HFF-Myc (cell line): ENCODE data around the gene RAD51B.
A peak's percentile ranks its signal among the peaks of the same experiment; 100 is the strongest.

ENCODE experiments used
- DNase-seq: peaks from one replicate; pipeline ENCODE4 v3.0.0-alpha.2; 2011; ENCODE audit warnings: low read depth; ENCODE audit errors: extremely low read depth
- H3K4me3 ChIP-seq: replicated peaks from 2 replicates; pipeline ENCODE4 v1.5.1; 2011; ENCODE audit warnings: low read depth, mild to moderate bottlenecking, control low read depth, low read length
- TF ChIP-seq, protein P1 (sequence below): IDR thresholded peaks from 2 replicates; pipeline ENCODE4 v1.5.1; 2012; ENCODE audit warnings: mild to moderate bottlenecking, low read depth, low read length, control low read depth; ENCODE audit errors: missing control alignments

Gene RAD51B

DNA sequence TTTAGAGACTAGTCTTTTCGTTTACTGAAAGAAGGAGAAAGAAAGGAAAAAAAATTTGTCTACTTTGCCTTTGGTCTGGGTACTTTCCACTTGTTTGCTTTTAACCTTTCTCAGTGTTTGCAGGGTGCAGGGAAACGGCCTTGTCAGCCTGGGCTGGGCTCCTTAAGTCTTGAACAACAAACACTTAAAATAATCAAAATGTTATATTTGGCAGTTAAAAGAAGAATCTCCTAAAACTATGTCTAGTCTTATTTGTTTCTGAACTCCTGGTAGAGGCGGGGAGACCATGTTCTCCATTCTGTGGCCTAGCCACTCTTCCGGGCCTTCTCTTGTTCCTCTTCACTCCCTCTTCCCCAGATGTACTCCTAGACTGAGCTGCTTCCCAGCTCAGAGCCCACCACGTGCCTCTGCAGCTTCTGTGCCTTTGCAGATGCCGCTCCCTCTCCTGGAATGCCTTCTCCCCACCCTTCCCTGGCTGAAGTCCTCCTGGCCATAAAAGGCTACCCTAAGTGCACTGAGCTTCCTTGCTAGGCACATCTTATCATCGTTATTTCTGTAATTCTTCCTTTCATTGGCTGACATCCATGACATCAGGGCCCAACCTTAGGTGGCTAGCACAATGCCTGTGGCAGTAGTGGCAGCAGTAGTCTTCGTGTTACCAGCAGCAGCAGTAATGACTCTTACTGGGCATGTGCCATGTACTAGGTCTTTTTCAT is 540.4 kb downstream of the RAD51B start:
- TF ChIP-seq, protein P1, sequence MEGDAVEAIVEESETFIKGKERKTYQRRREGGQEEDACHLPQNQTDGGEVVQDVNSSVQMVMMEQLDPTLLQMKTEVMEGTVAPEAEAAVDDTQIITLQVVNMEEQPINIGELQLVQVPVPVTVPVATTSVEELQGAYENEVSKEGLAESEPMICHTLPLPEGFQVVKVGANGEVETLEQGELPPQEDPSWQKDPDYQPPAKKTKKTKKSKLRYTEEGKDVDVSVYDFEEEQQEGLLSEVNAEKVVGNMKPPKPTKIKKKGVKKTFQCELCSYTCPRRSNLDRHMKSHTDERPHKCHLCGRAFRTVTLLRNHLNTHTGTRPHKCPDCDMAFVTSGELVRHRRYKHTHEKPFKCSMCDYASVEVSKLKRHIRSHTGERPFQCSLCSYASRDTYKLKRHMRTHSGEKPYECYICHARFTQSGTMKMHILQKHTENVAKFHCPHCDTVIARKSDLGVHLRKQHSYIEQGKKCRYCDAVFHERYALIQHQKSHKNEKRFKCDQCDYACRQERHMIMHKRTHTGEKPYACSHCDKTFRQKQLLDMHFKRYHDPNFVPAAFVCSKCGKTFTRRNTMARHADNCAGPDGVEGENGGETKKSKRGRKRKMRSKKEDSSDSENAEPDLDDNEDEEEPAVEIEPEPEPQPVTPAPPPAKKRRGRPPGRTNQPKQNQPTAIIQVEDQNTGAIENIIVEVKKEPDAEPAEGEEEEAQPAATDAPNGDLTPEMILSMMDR: no peak
- H3K4me3 ChIP-seq: no peak overlapping the region
- peak; percentile 42 for DNase-seq

DNA sequence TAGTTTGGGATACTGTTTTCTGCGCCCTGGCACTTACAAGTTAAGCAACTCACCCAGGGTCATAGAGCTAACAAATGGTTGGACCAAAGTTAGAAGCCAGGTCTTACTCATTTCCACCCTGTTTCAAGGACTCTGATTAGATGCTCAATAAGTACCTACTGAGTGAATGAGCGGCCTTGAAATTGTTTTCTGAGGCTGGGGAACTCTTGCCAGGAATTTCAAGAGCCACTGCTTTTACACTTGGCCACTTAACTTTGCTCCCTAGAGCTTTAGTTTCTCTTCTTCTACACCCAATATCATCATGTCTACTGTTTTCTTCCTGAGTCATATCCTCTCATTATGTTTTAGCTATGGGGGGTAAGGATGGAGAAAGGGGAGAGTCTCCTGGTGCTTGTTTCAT is 541.7 kb downstream of the RAD51B start:
- no peak overlapping the region for H3K4me3 ChIP-seq
- DNase-seq: no peak
- TF ChIP-seq, protein P1: no peak

DNA sequence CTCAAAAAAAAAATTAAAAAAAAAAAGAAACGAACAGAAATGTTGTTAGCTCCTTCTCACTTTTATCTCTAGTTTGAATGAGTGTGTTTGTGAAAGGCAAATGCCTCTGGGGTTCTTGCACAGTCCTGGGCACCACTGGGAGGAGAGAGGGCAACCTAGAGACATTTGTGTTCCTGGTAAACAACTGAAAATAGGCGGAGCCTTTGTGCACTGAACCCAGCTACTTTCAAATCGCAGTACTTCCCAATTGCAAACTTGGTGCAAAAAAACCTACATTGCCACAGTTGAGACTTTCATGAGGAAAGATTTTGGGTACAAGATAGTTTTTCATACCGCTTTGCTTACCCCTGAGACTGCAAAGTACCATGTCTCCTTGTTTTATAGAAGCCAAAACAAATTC is 543.3 kb downstream of the RAD51B start:
- no peak for DNase-seq
- no peak overlapping the region for H3K4me3 ChIP-seq
- TF ChIP-seq, protein P1: no peak

DNA sequence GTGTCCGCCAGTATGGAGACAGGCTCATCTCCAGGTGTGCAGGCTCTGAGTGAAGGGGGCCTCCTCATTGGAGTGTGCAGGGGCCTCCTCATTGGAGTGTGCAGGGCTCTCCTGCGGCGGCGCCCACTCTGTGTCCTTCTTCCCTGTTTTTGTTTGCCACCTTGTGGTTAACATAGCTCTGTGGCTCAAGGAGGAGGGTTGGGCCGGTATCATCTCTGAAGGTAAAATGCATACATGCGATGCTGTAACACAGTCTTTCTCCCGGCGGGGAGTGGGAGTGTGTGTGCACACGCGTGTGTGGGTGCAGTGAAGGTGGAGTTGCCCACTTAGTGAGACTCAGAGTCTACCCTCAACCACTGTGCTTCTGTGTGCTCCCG is 543.9 kb downstream of the RAD51B start:
- no peak overlapping the region for H3K4me3 ChIP-seq
- TF ChIP-seq, protein P1: no peak
- DNase-seq: no peak

DNA sequence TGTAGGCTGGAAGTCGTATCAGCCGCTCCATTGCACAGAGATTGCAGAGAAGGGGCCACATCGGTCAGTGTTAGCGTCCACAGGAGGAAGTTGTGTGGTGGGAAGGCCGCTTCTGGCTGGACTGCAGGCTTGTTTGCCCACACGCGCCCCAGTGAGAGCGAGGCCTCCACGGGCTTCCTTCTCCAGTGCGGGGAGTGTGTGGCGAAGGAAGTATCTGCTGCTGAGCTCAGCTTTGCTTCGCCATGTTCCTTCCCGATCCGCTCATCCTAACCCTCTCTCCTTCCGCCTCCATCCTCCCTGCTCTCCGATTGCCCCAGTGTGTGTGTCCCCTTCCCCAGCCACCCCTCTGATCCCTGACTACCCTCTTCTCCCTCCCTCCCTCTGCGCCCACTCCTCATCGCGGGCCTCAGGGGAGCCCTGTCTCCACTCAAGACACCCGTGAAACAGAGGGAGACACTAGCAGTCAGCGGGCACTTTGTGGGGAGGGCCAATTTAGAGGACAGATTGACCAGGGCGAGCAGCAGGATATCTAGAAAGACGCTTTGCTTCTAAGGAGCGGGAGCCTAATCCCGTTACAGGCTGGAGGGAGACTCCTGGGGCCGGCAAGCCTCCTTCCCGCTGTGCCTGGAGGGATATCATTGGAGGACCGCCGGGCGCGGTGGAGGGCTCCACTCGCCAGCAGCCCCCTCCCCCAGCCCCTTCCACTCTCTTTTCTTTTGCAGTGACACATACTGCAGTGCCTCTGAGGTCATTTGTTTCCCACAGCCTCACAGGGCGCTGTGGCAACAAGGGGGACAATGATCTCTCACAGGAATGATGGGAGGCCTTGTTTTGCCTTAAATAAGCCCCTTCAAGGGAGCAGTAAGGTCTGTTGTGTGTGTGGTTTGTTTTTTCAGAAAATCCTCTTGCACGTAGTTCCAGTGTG is 544.5 kb downstream of the RAD51B start:
- TF ChIP-seq, protein P1: no peak
- no peak overlapping the region for H3K4me3 ChIP-seq
- no peak for DNase-seq

DNA sequence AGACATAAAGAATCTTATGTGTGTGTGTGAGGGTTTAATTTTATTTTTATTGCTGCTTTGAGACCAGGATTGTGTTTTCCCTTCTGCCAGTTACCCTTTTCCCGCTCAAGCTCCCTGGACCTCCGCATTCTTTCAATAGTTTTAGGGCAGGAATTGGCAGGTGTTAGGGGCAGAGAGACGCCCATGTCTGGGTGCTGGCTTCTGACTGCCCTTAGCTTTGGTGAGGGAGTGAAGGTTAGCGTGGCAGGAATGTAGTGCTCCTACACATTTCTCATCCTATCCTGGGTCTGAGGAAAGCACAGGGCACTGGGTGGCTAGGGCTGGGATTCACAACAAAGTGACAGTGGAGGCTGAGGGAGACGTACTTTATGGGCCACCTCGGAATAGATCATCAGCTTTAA is 545.2 kb downstream of the RAD51B start:
- no peak overlapping the region for H3K4me3 ChIP-seq
- DNase-seq: no peak
- TF ChIP-seq, protein P1: no peak
